HepG2 (cell line): Measurements from ENCODE around the gene ECHS1. TPM values are rescaled to one million over a fixed set of nuclear protein-coding genes. Genes with fewer than 3 reads are reported as not detected.

ENCODE experiments used
- ARHGAP35 ChIP-seq: sonication (generic); formaldehyde crosslinking; IDR thresholded peaks from 2 replicates; pipeline ENCODE4 v1.9.0; 2022; ENCODE audit warnings: mild to moderate bottlenecking, inconsistent platforms, moderate library complexity, missing genetic modification reagents, borderline replicate concordance
- ERF ChIP-seq: IDR thresholded peaks from 2 replicates; pipeline ENCODE4 v1.6.1; 2018; ENCODE audit warnings: missing biosample characterization, missing genetic modification reagents
- GATAD2A ChIP-seq: IDR thresholded peaks from 2 replicates; pipeline ENCODE4 v1.6.1; 2016
- HDAC2 ChIP-seq: sonication (generic); formaldehyde crosslinking; IDR thresholded peaks from 2 replicates; pipeline ENCODE4 v1.4.0; 2020; ENCODE audit warnings: missing genetic modification reagents
- HOXA9 ChIP-seq: sonication (generic); formaldehyde crosslinking; IDR thresholded peaks from 2 replicates; pipeline ENCODE4 v1.8.1; 2022; ENCODE audit warnings: missing genetic modification reagents, mild to moderate bottlenecking, moderate library complexity, borderline replicate concordance
- MTA1 ChIP-seq: sonication (generic); formaldehyde crosslinking; IDR thresholded peaks from 2 replicates; pipeline ENCODE4 v1.4.0; 2020; ENCODE audit warnings: missing genetic modification reagents, mild to moderate bottlenecking, borderline replicate concordance
- NFIB ChIP-seq: sonication (generic); formaldehyde crosslinking; IDR thresholded peaks from 2 replicates; pipeline ENCODE4 v1.9.0; 2021; ENCODE audit warnings: missing genetic modification reagents, mild to moderate bottlenecking, borderline replicate concordance
- NFIC ChIP-seq: IDR thresholded peaks from 2 replicates; pipeline ENCODE4 v1.6.1; 2012; ENCODE audit warnings: mild to moderate bottlenecking, low read length, inconsistent platforms
- NFRKB ChIP-seq: fragments of 450-650 bp; IDR thresholded peaks from 2 replicates; pipeline ENCODE4 v1.6.1; 2017
- POLR2AphosphoS5 ChIP-seq: IDR thresholded peaks from 2 replicates; pipeline ENCODE4 v1.6.1; 2012; ENCODE audit warnings: low read depth, low read length
- REL ChIP-seq: sonication (generic); formaldehyde crosslinking; conservative IDR thresholded peaks from 2 replicates; pipeline ENCODE4 v1.8.0; 2022; ENCODE audit warnings: mild to moderate bottlenecking, missing genetic modification reagents, moderate library complexity
- TRIM24 ChIP-seq: sonication (generic); formaldehyde crosslinking; IDR thresholded peaks from 2 replicates; pipeline ENCODE4 v1.8.0; 2022; ENCODE audit warnings: mild to moderate bottlenecking, missing genetic modification reagents
- YY1 ChIP-seq: IDR thresholded peaks from 2 replicates; pipeline ENCODE4 v1.6.1; 2011; ENCODE audit warnings: low read length, low read depth, moderate library complexity, mild to moderate bottlenecking; ENCODE audit not compliant: insufficient read depth, insufficient replicate concordance
- ZFP90 ChIP-seq: sonication (generic); formaldehyde crosslinking; IDR thresholded peaks from 2 replicates; pipeline ENCODE4 v1.8.0; 2022; ENCODE audit warnings: missing genetic modification reagents, mild to moderate bottlenecking, inconsistent platforms, borderline replicate concordance
- ZNF10 ChIP-seq: sonication (generic); formaldehyde crosslinking; IDR thresholded peaks from 2 replicates; pipeline ENCODE4 v1.4.0; 2020; ENCODE audit warnings: mild to moderate bottlenecking, low read depth, missing genetic modification reagents, borderline replicate concordance
- ZNF253 ChIP-seq: sonication (generic); formaldehyde crosslinking; IDR thresholded peaks from 2 replicates; pipeline ENCODE4 v1.8.0; 2022; ENCODE audit warnings: mild to moderate bottlenecking, missing genetic modification reagents, borderline replicate concordance
- ZNF317 ChIP-seq: sonication (generic); formaldehyde crosslinking; IDR thresholded peaks from 2 replicates; pipeline ENCODE4 v1.5.0; 2020; ENCODE audit warnings: mild to moderate bottlenecking, missing genetic modification reagents
- ZNF468 ChIP-seq: sonication (generic); formaldehyde crosslinking; IDR thresholded peaks from 2 replicates; pipeline ENCODE4 v1.8.0; 2022; ENCODE audit warnings: mild to moderate bottlenecking, moderate library complexity, missing genetic modification reagents
- ZNF543 ChIP-seq: sonication (generic); formaldehyde crosslinking; IDR thresholded peaks from 2 replicates; pipeline ENCODE4 v1.4.0; 2020; ENCODE audit warnings: mild to moderate bottlenecking, missing genetic modification reagents
- polyA plus RNA-seq, 8 experiments: library from polyadenylated mRNA; depleted of rRNA in 3 of 8; stranded (reverse) in 7 of 8; unstranded in 1 of 8; fragments of >200 nt; fragmentation: Illumina TruSeq in 4 of 8; extraction: Trizol in 4 of 8; gene quantifications; 2 replicates each; pipeline versions ENCODE4 v1.2.1 to v1.2.3, GENCODE V29; 2011 to 2016; ENCODE audit warnings: low read depth in 4 of 8, missing spikeins in 1 of 8, mixed read lengths in 1 of 8; ENCODE audit not compliant: insufficient read depth in 1 of 8
- total RNA-seq, 5 experiments: library from RNA; depleted of rRNA; stranded (reverse); fragments of >200 nt; fragmentation: Illumina TruSeq; extraction: Trizol; gene quantifications; 2 replicates each; pipeline ENCODE4 v1.2.3, GENCODE V29; 2016; ENCODE audit warnings: low read depth in 1 of 5
- TF ChIP-seq, protein P1 (sequence below): sonication (generic); formaldehyde crosslinking; IDR thresholded peaks from 2 replicates; pipeline ENCODE4 v1.4.0; 2020; ENCODE audit warnings: mild to moderate bottlenecking, missing genetic modification reagents
- TF ChIP-seq, protein P2 (sequence below): sonication (generic); formaldehyde crosslinking; IDR thresholded peaks from 2 replicates; pipeline ENCODE4 v1.4.0; 2020; ENCODE audit warnings: missing genetic modification reagents

Gene ECHS1
- total and polyA plus RNA-seq, 2 of the 13 experiments (the other 11 are each of a cell fraction or from before 2014, with no cell fraction given), result 32.7 to 195 TPM

GRCh38 chr10:133373174-133374090 is at the start of gene ECHS1 (continued):
- TF ChIP-seq, protein P1, sequence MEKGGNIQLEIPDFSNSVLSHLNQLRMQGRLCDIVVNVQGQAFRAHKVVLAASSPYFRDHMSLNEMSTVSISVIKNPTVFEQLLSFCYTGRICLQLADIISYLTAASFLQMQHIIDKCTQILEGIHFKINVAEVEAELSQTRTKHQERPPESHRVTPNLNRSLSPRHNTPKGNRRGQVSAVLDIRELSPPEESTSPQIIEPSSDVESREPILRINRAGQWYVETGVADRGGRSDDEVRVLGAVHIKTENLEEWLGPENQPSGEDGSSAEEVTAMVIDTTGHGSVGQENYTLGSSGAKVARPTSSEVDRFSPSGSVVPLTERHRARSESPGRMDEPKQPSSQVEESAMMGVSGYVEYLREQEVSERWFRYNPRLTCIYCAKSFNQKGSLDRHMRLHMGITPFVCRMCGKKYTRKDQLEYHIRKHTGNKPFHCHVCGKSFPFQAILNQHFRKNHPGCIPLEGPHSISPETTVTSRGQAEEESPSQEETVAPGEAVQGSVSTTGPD (CRISPR knock-in tag), result no peak
- TF ChIP-seq NFIB (no peak), ARHGAP35 (CRISPR knock-in tag) (no peak), YY1 (peak; percentile 93), HDAC2 (CRISPR knock-in tag) (0 out of 2 replicates have a peak, but pooled peaks have one; percentile 9), NFIC (no peak), ZFP90 (no peak), ZNF543 (CRISPR knock-in tag) (no peak), NFRKB (no peak), MTA1 (CRISPR knock-in tag) (no peak; the same call in 1 of the 2 replicates), ZNF10 (CRISPR knock-in tag) (no peak), TRIM24 (CRISPR knock-in tag) (no peak), HOXA9 (CRISPR knock-in tag) (no peak), ZNF317 (no peak), ZNF253 (CRISPR knock-in tag) (no peak), REL (CRISPR knock-in tag) (no peak), ERF (no peak; the same call in 1 of the 2 replicates), GATAD2A (CRISPR knock-in tag) (no peak), ZNF468 (CRISPR knock-in tag) (no peak), POLR2AphosphoS5 (peak; percentile 92)
- TF ChIP-seq, protein P2, sequence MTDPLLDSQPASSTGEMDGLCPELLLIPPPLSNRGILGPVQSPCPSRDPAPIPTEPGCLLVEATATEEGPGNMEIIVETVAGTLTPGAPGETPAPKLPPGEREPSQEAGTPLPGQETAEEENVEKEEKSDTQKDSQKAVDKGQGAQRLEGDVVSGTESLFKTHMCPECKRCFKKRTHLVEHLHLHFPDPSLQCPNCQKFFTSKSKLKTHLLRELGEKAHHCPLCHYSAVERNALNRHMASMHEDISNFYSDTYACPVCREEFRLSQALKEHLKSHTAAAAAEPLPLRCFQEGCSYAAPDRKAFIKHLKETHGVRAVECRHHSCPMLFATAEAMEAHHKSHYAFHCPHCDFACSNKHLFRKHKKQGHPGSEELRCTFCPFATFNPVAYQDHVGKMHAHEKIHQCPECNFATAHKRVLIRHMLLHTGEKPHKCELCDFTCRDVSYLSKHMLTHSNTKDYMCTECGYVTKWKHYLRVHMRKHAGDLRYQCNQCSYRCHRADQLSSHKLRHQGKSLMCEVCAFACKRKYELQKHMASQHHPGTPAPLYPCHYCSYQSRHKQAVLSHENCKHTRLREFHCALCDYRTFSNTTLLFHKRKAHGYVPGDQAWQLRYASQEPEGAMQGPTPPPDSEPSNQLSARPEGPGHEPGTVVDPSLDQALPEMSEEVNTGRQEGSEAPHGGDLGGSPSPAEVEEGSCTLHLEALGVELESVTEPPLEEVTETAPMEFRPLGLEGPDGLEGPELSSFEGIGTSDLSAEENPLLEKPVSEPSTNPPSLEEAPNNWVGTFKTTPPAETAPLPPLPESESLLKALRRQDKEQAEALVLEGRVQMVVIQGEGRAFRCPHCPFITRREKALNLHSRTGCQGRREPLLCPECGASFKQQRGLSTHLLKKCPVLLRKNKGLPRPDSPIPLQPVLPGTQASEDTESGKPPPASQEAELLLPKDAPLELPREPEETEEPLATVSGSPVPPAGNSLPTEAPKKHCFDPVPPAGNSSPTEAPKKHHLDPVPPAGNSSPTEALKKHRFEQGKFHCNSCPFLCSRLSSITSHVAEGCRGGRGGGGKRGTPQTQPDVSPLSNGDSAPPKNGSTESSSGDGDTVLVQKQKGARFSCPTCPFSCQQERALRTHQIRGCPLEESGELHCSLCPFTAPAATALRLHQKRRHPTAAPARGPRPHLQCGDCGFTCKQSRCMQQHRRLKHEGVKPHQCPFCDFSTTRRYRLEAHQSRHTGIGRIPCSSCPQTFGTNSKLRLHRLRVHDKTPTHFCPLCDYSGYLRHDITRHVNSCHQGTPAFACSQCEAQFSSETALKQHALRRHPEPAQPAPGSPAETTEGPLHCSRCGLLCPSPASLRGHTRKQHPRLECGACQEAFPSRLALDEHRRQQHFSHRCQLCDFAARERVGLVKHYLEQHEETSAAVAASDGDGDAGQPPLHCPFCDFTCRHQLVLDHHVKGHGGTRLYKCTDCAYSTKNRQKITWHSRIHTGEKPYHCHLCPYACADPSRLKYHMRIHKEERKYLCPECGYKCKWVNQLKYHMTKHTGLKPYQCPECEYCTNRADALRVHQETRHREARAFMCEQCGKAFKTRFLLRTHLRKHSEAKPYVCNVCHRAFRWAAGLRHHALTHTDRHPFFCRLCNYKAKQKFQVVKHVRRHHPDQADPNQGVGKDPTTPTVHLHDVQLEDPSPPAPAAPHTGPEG (CRISPR knock-in tag), result no peak
